ENCODE data around the gene C16orf78.

C16orf78 gene

DNA sequence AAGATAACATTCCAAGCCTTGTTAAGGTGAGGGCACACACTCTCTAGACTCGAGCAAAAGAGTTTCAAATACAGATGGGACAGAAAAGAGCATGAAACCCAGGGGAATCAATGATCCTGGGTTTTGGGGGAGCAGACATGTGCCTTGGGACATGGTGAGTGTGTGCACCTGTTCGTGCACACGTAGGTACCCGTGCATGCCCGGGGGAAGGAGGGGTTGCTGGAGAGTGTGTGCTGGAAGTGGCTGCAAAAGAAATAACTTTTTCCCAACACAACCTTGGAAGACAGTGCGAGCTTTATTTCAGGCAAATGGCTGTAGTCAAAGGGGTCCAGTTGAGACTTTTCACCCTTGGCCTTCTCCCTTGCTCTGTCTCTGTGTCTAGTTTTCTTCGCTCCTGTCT lies 62.6 kb downstream of the C16orf78 start:
- DNase-seq: no peak

- DNase-seq: no peak
Observed at GRCh38 chr16:49437344-49437743, 63.7 kb downstream of the C16orf78 start.

GRCh38 chr16:49439050-49439449 lies 65.4 kb downstream of the C16orf78 start:
- DNase-seq: no peak

DNA sequence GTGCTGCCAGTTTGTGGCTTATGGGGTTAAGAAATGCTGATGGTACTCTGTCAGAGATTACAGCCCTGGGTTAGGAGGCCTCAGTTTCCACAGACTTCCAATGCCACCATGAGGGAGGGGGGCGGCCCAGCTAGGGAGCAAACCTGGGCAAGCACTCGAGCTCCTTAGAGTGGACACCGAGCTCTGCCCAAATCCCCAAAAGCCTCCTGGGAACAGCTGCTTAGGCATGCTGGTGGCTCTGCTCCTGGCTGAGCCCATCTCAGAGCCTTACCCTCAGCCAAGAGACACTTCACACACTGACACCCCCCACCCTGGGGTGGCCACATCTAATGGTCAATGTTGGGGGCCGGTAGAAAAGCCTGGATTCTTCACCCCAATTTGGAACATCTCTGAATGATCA lies 66.1 kb downstream of the C16orf78 start:
- no peak for DNase-seq

- no peak for DNase-seq
Observed at GRCh38 chr16:49440156-49441065, 66.8 kb downstream of the C16orf78 start.

GRCh38 chr16:49441366-49441780 lies 67.8 kb downstream of the C16orf78 start:
- DNase-seq: no peak

DNA sequence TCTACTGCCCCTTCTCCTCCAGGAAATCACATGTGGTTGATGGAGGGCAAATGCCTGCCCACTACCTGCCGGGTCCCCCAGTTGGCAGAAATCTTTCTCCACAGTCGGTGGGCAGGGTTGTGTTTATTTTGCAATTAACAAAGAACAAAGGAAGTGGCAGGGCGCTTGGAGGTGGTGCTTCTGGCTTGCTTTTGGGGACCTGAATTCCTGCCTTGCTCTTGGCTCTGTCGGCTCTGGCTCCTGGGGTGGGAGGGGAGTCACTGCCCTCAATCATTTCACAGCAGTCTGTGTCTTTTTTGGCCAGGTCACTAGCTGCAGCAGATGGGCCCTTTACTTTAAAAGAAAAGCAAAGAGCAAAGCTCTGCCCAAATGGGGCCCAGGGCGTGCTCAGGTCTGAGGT lies 69.2 kb downstream of the C16orf78 start:
- DNase-seq: no peak

DNA sequence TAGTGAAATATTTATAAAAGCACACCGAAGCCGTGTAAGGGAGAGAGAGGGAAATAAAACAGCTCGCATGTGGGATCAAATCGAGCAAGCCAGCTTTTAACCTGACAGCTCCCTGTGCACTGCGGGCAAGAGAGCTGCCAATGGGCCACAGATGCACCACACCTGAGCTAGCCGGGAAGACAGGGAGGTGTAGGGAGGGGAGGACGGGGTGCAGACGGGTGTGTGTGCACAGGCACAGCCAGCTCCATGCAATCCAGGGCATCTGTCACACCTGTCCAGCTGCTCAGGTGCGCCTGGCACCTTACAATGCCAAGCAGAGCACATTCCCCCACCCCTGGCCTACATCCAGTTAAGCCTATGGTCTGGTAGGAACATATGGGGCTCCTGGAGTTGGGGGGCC lies 70.0 kb downstream of the C16orf78 start:
- no peak for DNase-seq

DNA sequence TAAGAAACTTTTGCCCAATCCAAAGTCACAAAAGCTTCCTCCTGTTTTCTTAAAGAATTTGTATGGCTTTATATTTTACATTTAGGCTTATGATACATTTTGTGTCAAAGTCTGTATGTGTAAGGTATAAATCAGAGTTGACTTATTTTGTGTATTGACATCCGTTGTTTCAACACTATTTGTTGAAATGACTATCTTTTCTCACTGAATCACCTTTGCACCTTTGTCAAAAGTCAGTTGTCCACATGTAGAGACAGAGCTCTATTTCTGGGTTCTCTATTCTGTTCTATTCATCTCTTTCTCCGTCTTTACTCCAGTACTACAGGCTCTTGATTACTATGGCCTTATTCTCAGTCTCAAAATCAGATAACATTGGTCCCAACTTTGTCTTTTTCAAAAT lies 73.2 kb downstream of the C16orf78 start:
- DNase-seq: no peak
